GM12873 (cell line): ENCODE results near the gene NIPAL3.

ENCODE experiments used
- CTCF ChIP-seq: IDR thresholded peaks from 2 replicates; pipeline ENCODE4 v1.5.1; 2012; ENCODE audit warnings: low read depth, mild to moderate bottlenecking, moderate library complexity, low read length, control low read depth; ENCODE audit not compliant: insufficient read depth; ENCODE audit errors: missing control alignments

NIPAL3 gene

DNA sequence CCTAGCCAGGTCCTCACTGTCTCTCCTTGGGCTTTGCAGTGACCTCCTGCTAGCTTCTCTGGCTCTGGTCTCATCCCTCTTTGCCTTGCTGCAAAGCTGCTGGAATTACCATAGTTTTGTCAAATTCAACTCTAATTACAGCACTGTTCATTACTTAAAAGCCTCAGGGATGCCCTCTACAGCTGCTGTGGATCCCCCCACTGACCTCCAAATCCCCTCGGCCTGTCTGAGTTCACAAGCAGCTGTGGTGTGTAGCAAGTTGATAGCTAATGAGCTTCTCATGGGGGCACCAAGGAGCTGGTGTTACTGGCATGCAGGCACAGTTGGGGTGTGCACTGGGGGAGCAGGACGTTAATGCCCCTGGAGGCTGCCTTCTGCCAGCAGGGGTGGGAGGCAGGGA lies 24.8 kb downstream of the NIPAL3 start:
- no peak for TF ChIP-seq CTCF

DNA sequence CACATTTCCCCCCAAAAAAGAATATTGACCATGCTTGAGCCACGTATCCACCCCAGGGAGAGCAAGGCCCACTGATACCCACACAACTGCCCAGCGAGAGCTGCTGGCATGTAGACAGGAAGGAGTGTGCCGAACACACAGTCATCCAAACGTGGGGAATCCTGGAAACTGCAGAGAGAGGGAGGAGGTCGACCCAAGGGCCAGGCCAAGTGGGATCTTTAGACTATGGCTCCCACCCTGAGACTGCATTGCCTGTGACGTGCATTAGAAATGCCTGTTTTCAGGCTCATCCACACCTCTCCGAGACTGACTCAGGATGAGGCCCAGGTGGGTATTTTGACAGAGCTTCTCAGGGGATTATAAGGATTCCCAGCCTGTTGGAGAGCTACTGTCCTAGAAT lies 25.9 kb downstream of the NIPAL3 start:
- no peak for TF ChIP-seq CTCF

DNA sequence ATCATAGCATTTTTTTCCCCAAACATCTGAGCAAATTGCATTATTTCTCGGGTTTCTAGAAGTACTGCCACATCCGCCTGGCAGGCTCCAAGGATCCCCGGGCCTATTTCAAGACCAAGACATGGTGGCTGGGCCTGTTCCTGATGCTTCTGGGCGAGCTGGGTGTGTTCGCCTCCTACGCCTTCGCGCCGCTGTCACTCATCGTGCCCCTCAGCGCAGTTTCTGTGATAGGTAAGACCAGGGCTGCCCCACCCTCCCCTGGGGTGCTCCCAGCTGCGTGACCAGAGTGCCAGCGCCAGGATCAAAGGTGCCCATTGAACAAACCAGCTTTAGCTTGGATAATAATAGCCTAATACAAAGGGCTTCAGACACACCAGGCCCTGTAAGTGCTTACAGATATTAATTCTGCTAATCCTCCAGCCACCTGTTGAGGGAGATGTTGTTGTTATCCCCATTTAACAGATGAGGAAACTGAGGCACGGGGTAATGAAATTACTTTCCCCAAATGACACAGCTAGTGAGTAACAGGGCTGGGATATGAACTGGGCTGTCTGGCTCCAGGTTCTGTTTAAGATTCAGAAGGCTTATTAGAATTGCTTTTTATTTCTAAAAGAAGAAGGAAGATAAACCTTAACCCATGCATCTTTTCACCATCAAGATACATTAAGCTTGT lies 26.5 kb downstream of the NIPAL3 start:
- no peak for TF ChIP-seq CTCF

- TF ChIP-seq CTCF: no peak
These were observed 27.2 kb downstream of the NIPAL3 start for GRCh38 chr1:24442764-24443163.

DNA sequence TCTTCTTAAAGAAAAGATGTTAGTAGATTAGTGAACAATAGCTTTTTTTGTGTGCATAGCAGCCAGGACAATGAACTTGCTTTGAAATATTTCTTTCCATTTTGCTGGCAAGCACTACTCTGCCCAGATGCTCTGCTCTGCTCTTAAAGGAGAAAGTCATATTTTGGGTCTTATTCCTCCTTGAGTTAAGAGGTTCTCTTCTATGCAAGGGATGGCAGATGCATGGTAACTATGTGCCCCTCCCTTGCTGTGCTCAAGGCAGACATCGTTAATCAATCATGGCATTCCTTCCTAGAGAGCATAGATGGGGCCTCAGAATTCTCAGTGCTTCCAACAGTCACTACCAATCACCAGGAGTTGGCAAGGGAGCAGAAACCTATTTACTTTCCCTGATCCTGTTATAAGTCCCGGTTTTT lies 27.6 kb downstream of the NIPAL3 start:
- no peak for TF ChIP-seq CTCF

- TF ChIP-seq CTCF: no peak
These were observed 34.7 kb downstream of the NIPAL3 start for GRCh38 chr1:24450316-24450715.

DNA sequence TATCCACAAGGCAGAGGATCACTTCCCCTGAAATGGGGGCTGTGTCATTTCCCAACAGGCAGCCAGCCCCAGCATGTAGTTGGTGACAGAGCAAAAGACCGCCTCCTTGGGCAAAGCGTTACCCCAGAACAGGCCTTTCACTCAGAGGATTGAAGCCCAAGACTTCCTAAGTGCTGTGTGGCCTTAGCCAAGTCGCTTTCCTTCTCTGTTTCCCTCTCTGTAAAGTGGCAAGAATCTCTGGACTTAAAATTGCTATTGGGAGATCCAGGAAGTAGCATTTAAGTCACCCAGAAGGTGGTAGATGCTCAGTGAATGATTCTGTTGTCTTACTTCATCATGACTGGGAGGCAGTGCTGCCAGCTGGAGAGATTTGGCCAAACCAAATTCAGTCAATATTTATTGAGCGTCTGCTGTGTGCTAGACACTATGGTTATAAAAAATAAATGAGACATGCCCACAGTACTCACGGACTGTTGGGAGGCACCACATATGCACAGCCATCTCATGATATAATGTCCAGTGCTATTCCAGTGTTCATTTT lies 35.3 kb downstream of the NIPAL3 start:
- TF ChIP-seq CTCF: no peak

GRCh38 chr1:24451746-24452145 lies 36.1 kb downstream of the NIPAL3 start:
- no peak for TF ChIP-seq CTCF
